Lower leg skin (tissue), 4 donors: ENCODE data around the gene HMGB4. TPM values are rescaled to one million over a fixed set of nuclear protein-coding genes. Genes with fewer than 3 reads are reported as not detected.

Source experiments
- DNase-seq, 2 donors: peaks; one replicate each; pipeline ENCODE4 v3.0.0-alpha.2; 2019; ENCODE audit warnings: low spot score in 2 of 2
- H3K4me3 ChIP-seq: fragments of 200-600 bp; sonication (generic); 2 replicates; pipeline ENCODE4 v1.5.1; 2017; ENCODE audit warnings: mild to moderate bottlenecking, low read depth; ENCODE audit not compliant: poor library complexity, severe bottlenecking
- CTCF ChIP-seq, 3 donors: fragments of 450-650 bp; IDR thresholded peaks; one replicate each; pipeline ENCODE4 v1.5.1; 2016; ENCODE audit warnings: antibody characterized with exemption in 3 of 3, mild to moderate bottlenecking in 3 of 3, moderate library complexity in 2 of 3
- POLR2A ChIP-seq, 2 donors: fragments of 450-650 bp; IDR thresholded peaks; one replicate each; pipeline ENCODE4 v1.6.1; 2016 to 2017; ENCODE audit warnings: antibody characterized with exemption in 2 of 2, mild to moderate bottlenecking in 1 of 2, moderate library complexity in 1 of 2
- WGBS, 2 donors: methylation state at CpG; one replicate each; pipeline ENCODE4 v1.1.5; 2018; 5-methylcytosine and 5-hydroxymethylcytosine counted together
- intact Hi-C: fragments of 100-400 bp; cut with DNase I; formaldehyde crosslinking; loops from one replicate; pipeline ENCODE4 v1.15.0; 2023; ENCODE audit warnings: low total_unique reads
- total RNA-seq, 4 donors: library from RNA; depleted of rRNA; stranded (reverse); fragments of >200 nt; gene quantifications; one replicate each; pipeline ENCODE4 v1.1.0, GENCODE V29; 2016

HMGB4 gene
- total RNA-seq, 4 donors from 2014 or later, result not detected

DNA sequence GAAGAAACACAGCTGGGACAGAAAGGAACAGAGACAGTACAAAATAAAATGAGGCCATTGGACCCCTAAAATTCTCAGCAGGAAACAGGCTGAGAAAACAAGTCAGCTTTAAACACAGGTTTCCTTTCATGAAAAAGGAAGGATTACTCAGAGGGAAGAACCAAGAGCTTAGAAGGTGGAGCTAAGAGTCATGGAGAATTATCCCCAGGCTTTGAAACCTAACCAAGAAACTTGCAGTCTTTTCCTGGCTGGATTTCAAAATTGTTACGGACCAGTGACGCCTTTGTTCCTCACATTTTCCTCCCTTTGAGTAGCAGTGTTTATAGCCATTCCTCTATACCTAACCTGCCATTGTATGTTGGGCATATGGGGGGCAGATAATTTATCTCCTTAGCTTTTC is 8.8 kb downstream of the HMGB4 start:
- no peak overlapping the region for H3K4me3 ChIP-seq
- intact Hi-C loops, result no loop called here
- no peak for TF ChIP-seq POLR2A (IDR thresholded peaks at IDR 0.05)
- no peak for TF ChIP-seq CTCF (IDR thresholded peaks at IDR 0.05)
- no peak for DNase-seq
- 25 to 26% methylated on average over 2 of the region's 2 CpGs for WGBS, 2 donors

DNA sequence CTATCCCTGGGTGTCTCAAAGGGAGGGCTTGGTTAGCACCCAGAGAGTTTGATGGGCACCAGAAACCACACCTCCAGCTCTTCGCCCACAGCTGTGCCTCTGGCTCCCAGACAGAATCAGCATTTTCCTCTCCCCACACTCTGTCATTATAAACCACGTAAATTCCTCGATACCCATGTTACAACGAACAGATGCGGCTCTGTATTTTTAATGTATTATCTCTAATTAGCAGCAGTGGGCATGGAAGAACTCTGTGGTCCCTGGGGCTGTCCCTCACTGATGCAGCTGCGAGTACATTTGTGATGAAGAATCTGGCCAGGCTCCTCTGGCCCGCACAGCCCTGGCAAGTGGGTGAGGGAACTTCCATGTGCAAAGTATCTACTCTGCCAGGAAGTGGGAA is 10.8 kb downstream of the HMGB4 start:
- no peak overlapping the region for H3K4me3 ChIP-seq
- no peak for TF ChIP-seq CTCF (IDR thresholded peaks at IDR 0.05)
- TF ChIP-seq POLR2A (IDR thresholded peaks at IDR 0.05), result no peak
- no peak for DNase-seq
- intact Hi-C loops, result no loop called here
- WGBS, 2 donors, result 67 to 73% methylated on average over 7 of the region's 7 CpGs

DNA sequence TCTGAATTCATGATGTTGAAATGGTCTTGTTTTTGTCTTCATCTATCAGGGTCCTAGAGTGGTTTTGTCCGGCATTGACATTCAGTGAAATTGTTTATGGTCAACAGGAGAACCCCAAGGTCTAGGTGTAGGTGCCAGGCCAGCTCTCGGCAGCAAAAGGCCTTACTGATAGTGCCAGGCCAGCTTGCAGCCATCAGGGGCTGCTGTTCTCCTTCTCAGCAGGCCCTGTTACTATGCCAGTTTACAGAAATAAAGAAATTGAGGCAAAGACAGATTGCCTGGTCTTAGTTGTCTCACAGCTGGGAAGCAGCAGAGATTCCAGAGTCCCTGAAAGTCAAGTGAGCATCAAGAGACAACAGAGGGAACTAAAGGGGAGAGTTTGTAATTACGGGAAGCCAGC is 12.0 kb downstream of the HMGB4 start:
- DNase-seq, result no peak
- H3K4me3 ChIP-seq, result no peak overlapping the region
- intact Hi-C loops, result no loop called here
- WGBS, 2 donors, result 83 to 84% methylated on average over 3 of the region's 3 CpGs
- TF ChIP-seq POLR2A (IDR thresholded peaks at IDR 0.05) (no peak), CTCF (IDR thresholded peaks at IDR 0.05) (no peak)

GRCh38 chr1:33876970-33877650 is 13.2 kb downstream of the HMGB4 start:
- H3K4me3 ChIP-seq, result no peak overlapping the region
- TF ChIP-seq POLR2A (IDR thresholded peaks at IDR 0.05), result no peak
- no peak for TF ChIP-seq CTCF (IDR thresholded peaks at IDR 0.05)
- 38 to 60% methylated on average over 5 of the region's 5 CpGs for WGBS, 2 donors
- intact Hi-C loops, result no loop called here
- DNase-seq, result peak in 1 of 2 donors; percentile 18

- TF ChIP-seq CTCF (IDR thresholded peaks at IDR 0.05), result no peak
- no peak for TF ChIP-seq POLR2A (IDR thresholded peaks at IDR 0.05)
- DNase-seq, result no peak
- intact Hi-C loops, result no loop called here
- 86 to 90% methylated on average over 2 of the region's 2 CpGs for WGBS, 2 donors
- H3K4me3 ChIP-seq, result no peak overlapping the region
Measured at GRCh38 chr1:33878392-33878791, 14.5 kb downstream of the HMGB4 start.

DNA sequence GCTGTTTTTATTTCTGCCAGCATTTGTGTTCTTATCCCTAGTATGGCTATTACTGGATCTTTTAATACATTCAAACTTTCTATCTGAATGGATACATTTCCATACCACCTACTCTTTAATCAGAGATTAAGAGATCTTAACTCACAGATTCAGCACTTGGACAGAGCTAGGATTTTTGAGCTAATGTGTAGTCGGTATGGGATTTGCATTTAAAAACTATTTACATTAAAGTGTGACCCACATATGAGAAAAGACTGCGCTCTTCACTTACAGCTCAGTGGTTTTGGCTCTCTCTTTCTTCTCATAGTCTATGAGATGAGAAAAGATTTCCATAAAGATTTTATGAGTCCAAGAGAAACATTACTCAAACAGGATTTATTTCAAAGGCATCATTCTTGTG is 16.4 kb downstream of the HMGB4 start:
- no peak for DNase-seq
- H3K4me3 ChIP-seq, result no peak overlapping the region
- intact Hi-C loops, result no loop called here
- TF ChIP-seq POLR2A (IDR thresholded peaks at IDR 0.05) (no peak), CTCF (IDR thresholded peaks at IDR 0.05) (no peak)
- WGBS, 2 donors, result 43 to 47% methylated on average over 2 of the region's 2 CpGs
